Caco-2 (cell line): ENCODE results near the gene TRMT10B. TPM values are rescaled to one million over a fixed set of nuclear protein-coding genes. Genes with fewer than 3 reads are reported as not detected.

Source experiments
- BruUV-seq: library from RNA; stranded (reverse); fragments of 400-500 nt; replicated peaks from 2 replicates; lab custom pipeline; 2021; lab: Mats Ljungman, UMichigan
- CTCF ChIA-PET: fragments of 300-600 bp; sonication (Branson Sonifier 250); formaldehyde crosslinking; loops from one replicate; lab custom pipeline; 2022; ENCODE audit warnings: antibody characterized with exemption; lab: Charles Lee
- POLR2A ChIA-PET: fragments of 300-600 bp; sonication (Branson Sonifier 250); formaldehyde crosslinking; loops from one replicate; lab custom pipeline; 2022; ENCODE audit warnings: antibody characterized with exemption; lab: Charles Lee
- DNase-seq, 2 experiments: peaks; one replicate each; pipeline versions ENCODE4 v3.0.0 to v3.0.0-alpha.2; 2020 to 2022
- H3K27me3 ChIP-seq: replicated peaks from 2 replicates; pipeline ENCODE4 v1.6.0; 2011; ENCODE audit warnings: low read length; ENCODE audit not compliant: control insufficient read depth, insufficient read depth
- H3K36me3 ChIP-seq: 2 replicates; pipeline ENCODE4 v1.5.1; 2011; ENCODE audit warnings: low read length; ENCODE audit not compliant: control insufficient read depth, insufficient read depth
- H3K4me1 ChIP-seq: fragments of 250-450 bp; sonication (Bioruptor Pico); 2 replicates; pipeline ENCODE4 v1.5.1; 2020; ENCODE audit warnings: mild to moderate bottlenecking
- H3K4me3 ChIP-seq: 2 replicates; pipeline ENCODE4 v1.5.1; 2011; ENCODE audit warnings: low read depth, mild to moderate bottlenecking, control low read depth, low read length
- H3K9me3 ChIP-seq: fragments of 250-450 bp; sonication (Bioruptor Pico); 2 replicates; pipeline ENCODE4 v1.5.1; 2020; ENCODE audit warnings: mild to moderate bottlenecking, moderate library complexity
- H3K27ac Mint-ChIP-seq: one replicate; pipeline ENCODE4 v1.8.0; 2022; ENCODE audit warnings: mixed read lengths; ENCODE audit not compliant: unreplicated experiment
- H3K27me3 Mint-ChIP-seq: one replicate; pipeline ENCODE4 v1.8.0; 2022; ENCODE audit warnings: mixed read lengths; ENCODE audit not compliant: insufficient read depth, unreplicated experiment
- H3K36me3 Mint-ChIP-seq: one replicate; pipeline ENCODE4 v1.8.0; 2022; ENCODE audit warnings: mild to moderate bottlenecking, mixed read lengths; ENCODE audit not compliant: insufficient read depth, unreplicated experiment
- H3K4me1 Mint-ChIP-seq: one replicate; pipeline ENCODE4 v1.8.0; 2022; ENCODE audit warnings: low read depth, mixed read lengths; ENCODE audit not compliant: unreplicated experiment
- H3K4me3 Mint-ChIP-seq: one replicate; pipeline ENCODE4 v1.8.0; 2022; ENCODE audit warnings: mild to moderate bottlenecking, moderate library complexity, mixed read lengths; ENCODE audit not compliant: unreplicated experiment
- H3K9me3 Mint-ChIP-seq: one replicate; pipeline ENCODE4 v1.8.0; 2022; ENCODE audit warnings: mixed read lengths; ENCODE audit not compliant: unreplicated experiment
- CTCF ChIP-seq, 2 experiments: fragments of 200-600 bp in 1 of 2; IDR thresholded peaks; 1 replicate in 1 of 2; 2 replicates in 1 of 2; pipeline versions ENCODE4 v1.5.1 to v1.8.0; 2011 to 2022; ENCODE audit warnings: antibody characterized with exemption in 1 of 2, control low read depth in 1 of 2, inconsistent platforms in 1 of 2, low read depth in 1 of 2, low read length in 1 of 2, mild to moderate bottlenecking in 1 of 2, moderate library complexity in 1 of 2; ENCODE audit not compliant: insufficient read depth in 1 of 2, severe bottlenecking in 1 of 2, unreplicated experiment in 1 of 2
- intact Hi-C: fragments of 100-400 bp; cut with micrococcal nuclease; formaldehyde crosslinking; loops from one replicate; pipeline ENCODE4 v1.10.0; 2022; ENCODE audit not compliant: unreplicated experiment
- total RNA-seq: library from RNA; stranded (reverse); gene quantifications from 2 replicates; pipeline ENCODE4 v1.2.3, GENCODE V29; 2022

TRMT10B gene
- total RNA-seq, 1 experiment from 2014 or later, result 7.8 TPM

- Mint-ChIP-seq H3K27me3 (no peaks in the 10 kb centered on the region), H3K4me3 (no peak overlapping the region), H3K4me1 (no peaks in the 10 kb centered on the region), H3K36me3 (peaks cover 10% of the 10 kb centered on the region), H3K27ac (no peak overlapping the region), H3K9me3 (no peaks in the 10 kb centered on the region)
- TF ChIP-seq CTCF (IDR thresholded peaks at IDR 0.05; ENCODE audit: insufficient read depth in 1 of 2, low read depth in 1 of 2, low read length in 1 of 2, severe bottlenecking in 1 of 2, unreplicated experiment in 1 of 2), result no peak
- ChIA-PET POLR2A (no interaction called here), CTCF (no interaction called here)
- no peaks in the 10 kb centered on the region for H3K27me3 ChIP-seq
- H3K4me3 ChIP-seq, result no peak overlapping the region
- H3K9me3 ChIP-seq, result no peaks in the 10 kb centered on the region
- intact Hi-C loops, result loop anchor here (1.0 to 10.0 kb wide), 5 partner anchors 158 to 611 kb away; partner anchors contain the start of genes POLR1E and SLC25A51
- H3K36me3 ChIP-seq, result no peaks in the 10 kb centered on the region
- H3K4me1 ChIP-seq, result no peaks in the 10 kb centered on the region
- no peak for DNase-seq
- no TSS peak for BruUV-seq
Measured at GRCh38 chr9:37746448-37747270, 6.9 kb upstream of the TRMT10B start.

DNA sequence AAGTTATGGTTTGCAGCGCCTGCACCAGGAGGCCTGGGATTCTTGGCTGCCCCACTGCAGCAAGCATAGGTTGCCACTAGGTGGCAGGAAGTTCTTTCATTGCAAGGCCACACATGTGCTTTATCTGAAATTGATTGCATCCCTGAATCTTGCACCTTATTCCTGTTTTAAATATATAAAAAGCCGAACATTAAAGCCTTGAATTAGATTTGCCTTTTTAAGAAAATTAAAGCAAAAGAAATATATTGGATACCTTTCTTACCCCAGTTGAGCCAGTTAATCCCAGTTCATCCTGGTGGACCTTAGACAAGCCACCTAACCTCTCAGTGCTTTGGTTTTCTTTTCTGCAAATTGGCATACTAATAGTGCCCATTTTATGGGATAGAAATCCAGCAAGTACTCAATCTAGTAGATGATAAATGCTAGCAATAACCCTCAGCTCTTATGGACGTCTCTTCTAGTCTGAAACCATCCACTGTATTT, 6.3 kb upstream of the TRMT10B start:
- no peaks in the 10 kb centered on the region for H3K4me1 Mint-ChIP-seq
- H3K36me3 Mint-ChIP-seq, result peaks cover 10% of the 10 kb centered on the region
- no TSS peak for BruUV-seq
- ChIA-PET POLR2A (no interaction called here), CTCF (no interaction called here)
- Histone ChIP-seq H3K4me3 (no peak overlapping the region), H3K9me3 (no peaks in the 10 kb centered on the region), H3K27me3 (no peaks in the 10 kb centered on the region), H3K4me1 (no peaks in the 10 kb centered on the region), H3K36me3 (no peaks in the 10 kb centered on the region)
- intact Hi-C loops, result loop anchor here (1.0 to 10.0 kb wide), 5 partner anchors 157 to 610 kb away; partner anchors contain the start of genes POLR1E and SLC25A51
- H3K4me3 Mint-ChIP-seq, result no peak overlapping the region
- H3K27me3 Mint-ChIP-seq, result no peaks in the 10 kb centered on the region
- H3K27ac Mint-ChIP-seq, result no peak overlapping the region
- H3K9me3 Mint-ChIP-seq, result no peaks in the 10 kb centered on the region
- peak; percentile 85 to 90 for TF ChIP-seq CTCF (IDR thresholded peaks at IDR 0.05; ENCODE audit: insufficient read depth in 1 of 2, low read depth in 1 of 2, low read length in 1 of 2, severe bottlenecking in 1 of 2, unreplicated experiment in 1 of 2)
- DNase-seq, result peak; percentile 61 to 73

GRCh38 chr9:37749129-37749528, 4.5 kb upstream of the TRMT10B start:
- Histone ChIP-seq H3K36me3 (no peaks in the 10 kb centered on the region), H3K27me3 (no peaks in the 10 kb centered on the region), H3K4me3 (no peak overlapping the region), H3K9me3 (no peaks in the 10 kb centered on the region), H3K4me1 (no peaks in the 10 kb centered on the region)
- no peaks in the 10 kb centered on the region for H3K9me3 Mint-ChIP-seq
- no peak for DNase-seq
- H3K36me3 Mint-ChIP-seq, result peaks cover 10% of the 10 kb centered on the region
- intact Hi-C loops, result loop anchor here (5.0 to 10.0 kb wide), 3 partner anchors 156 to 608 kb away; partner anchors contain the start of gene SLC25A51
- H3K27ac Mint-ChIP-seq, result no peak overlapping the region
- ChIA-PET POLR2A (no interaction called here), CTCF (interaction anchor here (1.2 kb wide), 1 partner anchor 515 kb away, joined by 3 read pairs; no protein-coding TSS in a partner anchor)
- no peak overlapping the region for H3K4me3 Mint-ChIP-seq
- H3K27me3 Mint-ChIP-seq, result no peaks in the 10 kb centered on the region
- no peaks in the 10 kb centered on the region for H3K4me1 Mint-ChIP-seq
- no TSS peak for BruUV-seq
- no peak for TF ChIP-seq CTCF (IDR thresholded peaks at IDR 0.05; ENCODE audit: insufficient read depth in 1 of 2, low read depth in 1 of 2, low read length in 1 of 2, severe bottlenecking in 1 of 2, unreplicated experiment in 1 of 2)
